GM21737 (cell line): ENCODE data around the gene DIRAS2.
"Not testable (repeated sequence)": the region's sequence is repeated elsewhere in the genome, so short reads cannot be mapped to it uniquely, and the experiment has no call there.

ENCODE experiments used
- ATAC-seq: cut with Tn5 transposase; IDR thresholded peaks from one replicate; pipeline ENCODE4 v1.9.1; 2021; ENCODE audit warnings: mild to moderate bottlenecking, moderate library complexity; ENCODE audit not compliant: unreplicated experiment

Gene DIRAS2, protein sequence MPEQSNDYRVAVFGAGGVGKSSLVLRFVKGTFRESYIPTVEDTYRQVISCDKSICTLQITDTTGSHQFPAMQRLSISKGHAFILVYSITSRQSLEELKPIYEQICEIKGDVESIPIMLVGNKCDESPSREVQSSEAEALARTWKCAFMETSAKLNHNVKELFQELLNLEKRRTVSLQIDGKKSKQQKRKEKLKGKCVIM

DNA sequence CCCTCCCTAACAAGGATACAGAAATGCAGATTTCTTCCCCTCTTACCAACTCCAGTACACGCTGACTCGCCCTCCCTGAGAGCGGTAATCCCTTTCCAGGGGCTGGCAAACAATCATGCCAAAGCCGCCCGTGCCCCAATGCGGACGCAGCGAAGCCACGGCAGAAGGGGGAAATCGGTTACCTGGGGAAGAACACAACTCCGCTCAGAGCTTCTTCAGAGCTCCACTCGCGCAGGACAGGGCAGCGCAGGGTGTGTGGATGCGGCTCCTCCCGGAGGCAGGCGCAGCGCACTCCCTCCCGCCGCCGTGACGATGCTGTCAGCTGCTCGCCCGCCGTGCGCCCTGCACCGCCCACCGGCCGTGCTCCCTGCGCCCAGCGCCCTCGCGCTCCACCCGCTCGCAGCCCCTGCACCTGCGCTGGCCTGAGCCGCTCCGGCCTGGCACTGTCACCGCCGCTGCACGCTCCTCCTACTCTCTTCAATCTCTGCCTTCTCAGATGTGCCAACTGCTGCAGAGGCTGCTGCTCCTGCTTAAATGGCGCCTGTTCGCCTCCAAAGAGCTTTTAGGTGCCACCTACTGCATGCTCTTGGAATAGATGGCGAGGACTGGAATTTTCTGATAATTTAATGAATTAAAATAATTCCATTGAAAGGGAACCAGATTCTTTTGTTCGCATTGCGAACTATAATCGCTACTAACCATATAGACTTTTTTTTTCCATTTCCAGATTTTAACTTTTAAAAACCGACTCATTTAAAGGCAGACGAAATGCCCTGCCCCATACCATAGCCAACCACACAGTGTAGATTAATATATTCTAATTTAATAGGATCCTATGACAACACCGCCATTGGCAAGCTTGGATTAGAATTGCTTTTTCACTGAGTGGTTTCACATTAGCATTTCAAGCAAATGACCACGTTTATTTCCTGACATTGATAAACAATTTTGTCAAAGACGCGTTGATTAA, at the start of gene DIRAS2:
Gene DIRAS2 (minus strand): TSS at position 255 of the 970 bp plus-strand sequence. CDS start 28,997 bp downstream, outside the sequence.
- no peak for ATAC-seq

DNA sequence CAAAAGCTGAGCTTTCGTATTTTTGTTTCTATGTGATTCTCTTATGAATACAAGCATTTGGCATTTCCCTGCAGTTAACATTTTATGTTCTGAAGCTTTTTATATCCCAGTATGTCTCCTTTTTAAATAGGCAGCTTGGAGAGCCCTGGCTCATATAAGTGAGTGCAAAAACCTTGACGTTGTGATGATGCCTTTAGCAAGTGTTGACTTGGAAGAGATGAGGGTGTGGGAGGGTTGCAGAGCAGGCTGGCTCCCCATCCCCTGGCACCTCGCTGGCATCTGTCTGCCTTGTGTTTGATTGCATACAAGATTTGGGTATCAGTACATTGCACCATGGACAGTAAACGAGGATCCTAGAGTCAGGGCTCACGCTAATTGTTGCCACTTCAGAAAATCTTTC, 42.1 kb upstream of the DIRAS2 start:
- no peak for ATAC-seq

DNA sequence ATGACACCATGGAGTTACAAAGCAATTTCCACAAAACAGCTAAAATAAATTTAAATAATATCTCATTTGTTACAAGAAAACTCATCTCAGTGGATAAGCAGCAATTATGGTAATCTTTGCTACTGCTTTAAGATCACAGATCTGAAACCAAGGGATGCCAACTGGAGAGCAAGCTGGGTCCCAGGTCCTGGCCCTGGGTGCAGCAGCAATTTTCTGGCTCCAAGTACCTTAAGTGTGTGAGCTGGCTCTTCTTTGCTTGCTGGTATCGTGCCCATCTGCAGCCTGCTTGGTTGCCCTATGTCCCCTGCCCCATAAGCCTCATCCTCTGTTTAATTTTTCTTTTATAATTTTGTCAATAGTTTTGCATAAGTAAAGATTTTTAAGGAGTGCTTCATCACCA, 41.5 kb upstream of the DIRAS2 start:
- no peak for ATAC-seq

DNA sequence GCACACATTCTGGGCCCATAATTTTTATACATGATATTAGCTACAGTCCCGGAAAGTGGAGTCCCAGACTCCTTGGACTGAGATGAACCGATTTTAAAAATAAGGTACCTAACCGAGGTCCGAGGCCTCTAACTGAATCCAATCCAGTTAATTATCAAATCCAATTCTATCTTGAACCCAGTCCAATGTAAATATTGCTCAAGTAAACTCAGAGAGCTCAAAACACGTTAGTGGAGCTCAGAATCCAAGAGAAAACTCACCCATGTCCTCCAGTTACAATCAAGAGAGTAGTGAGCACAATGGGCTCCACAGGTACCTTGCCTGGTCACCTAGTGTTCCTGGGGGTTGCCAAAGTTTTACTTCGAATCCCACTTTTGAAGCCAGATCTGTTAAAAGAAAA, 37.9 kb upstream of the DIRAS2 start:
- no peak for ATAC-seq

DNA sequence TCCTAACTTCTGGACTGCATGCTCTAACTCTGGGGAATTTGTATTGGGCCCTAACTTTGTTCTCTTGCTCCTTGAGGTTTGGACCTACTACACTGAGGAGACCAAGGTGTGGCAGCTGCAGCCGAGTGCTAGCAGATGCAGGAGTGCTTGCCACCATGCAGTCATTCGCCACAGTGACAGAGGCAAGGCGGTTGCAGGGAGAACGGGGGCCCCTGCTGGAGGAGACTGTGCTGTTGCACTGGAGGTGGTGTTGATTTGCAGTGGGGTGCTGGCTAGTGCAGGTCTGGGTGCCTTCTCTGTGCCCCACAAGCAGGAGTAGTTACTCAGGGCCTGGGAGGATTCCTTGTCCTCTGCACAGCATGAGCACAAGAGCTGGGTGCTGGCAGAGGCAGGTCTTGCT, 22.4 kb upstream of the DIRAS2 start:
- ATAC-seq: no peak

DNA sequence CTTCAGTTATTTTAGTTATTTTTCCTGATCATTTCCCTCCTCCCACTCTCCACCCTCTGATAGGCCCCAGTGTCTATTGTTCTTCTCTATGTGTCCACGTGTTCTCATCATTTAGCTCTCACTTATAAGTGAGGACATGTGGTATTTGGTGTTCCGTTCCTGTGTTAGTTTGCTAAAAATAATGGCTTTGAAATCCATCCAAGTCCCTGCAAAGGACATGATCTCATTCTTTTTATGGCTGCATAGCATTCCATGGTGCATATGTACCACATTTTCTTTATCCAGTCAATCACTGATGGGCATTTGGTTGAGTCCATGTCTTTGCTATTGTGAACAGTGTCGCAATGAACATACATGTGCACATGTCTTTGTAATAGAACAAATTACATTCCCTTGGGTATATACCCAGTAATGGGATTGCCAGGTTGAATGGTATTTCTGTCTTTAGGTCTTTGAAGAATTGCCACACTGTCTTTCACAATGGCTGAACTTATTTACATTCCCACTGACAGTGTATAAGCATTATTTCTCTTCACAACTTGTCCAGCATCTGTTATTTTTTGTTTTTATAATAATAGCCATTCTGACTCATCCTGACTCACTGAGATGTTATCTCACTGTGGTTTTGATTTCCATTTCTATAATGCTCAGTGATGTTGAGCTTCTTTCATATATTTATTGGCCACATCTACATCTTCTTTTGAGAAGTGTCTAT, 17.2 kb upstream of the DIRAS2 start:
- no peak for ATAC-seq

DNA sequence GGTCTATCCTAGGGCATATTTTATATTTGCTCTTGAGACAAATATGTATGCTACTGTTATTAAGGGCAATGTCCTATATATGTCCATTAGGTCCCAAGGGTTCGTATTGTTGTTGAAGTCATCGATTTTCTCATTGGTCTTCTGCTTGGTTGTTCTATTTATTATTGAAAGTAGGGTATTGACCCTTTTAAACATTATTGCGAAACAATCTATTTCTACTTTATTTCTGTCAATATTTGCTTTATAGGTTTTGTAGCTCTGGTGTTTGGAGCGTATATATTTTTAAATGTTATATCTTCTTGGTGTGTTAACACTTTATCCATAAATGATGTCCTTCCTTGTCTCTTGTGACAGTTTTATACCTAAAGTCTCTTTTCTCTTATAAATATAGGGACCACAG, 16.2 kb upstream of the DIRAS2 start:
- ATAC-seq: no peak

DNA sequence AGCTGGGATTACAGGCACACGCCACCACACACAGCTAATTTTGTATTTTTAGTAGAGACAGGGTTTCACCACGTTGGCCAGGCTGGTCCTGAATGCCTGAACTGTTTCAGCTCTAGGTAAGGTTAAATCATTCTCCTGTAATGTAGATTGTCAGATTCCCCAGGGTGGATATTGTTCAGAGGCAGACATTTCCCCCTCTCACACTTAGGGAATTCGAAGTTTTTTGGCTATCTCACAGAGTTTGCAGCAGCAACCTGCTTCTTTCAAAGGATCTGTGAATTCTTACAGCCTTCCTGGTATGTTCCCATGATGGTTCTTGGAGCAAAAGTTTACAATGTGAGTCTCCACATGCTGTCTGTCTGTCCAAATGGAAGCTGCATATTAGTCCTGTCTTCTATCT, 15.6 kb upstream of the DIRAS2 start:
- no peak for ATAC-seq

DNA sequence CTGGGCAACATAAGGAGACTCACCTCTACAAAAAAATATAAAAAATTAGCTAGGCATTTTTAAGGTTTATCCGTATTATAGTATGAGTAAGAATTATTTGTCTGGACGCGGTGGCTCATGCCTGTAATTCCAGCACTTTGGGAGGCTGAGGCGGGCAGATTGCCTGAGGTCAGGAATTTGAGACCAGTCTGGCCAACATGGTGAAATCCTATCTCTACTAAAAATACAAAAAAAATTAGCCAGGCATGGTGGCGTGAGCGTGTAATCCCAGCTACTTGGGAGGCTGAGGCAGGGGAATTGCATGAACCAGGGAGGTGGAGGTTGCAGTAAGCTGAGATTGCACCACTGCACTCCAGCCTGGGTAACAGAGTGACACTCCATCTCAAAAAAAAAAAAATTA, 14.3 kb upstream of the DIRAS2 start:
- ATAC-seq: not testable (repeated sequence)

DNA sequence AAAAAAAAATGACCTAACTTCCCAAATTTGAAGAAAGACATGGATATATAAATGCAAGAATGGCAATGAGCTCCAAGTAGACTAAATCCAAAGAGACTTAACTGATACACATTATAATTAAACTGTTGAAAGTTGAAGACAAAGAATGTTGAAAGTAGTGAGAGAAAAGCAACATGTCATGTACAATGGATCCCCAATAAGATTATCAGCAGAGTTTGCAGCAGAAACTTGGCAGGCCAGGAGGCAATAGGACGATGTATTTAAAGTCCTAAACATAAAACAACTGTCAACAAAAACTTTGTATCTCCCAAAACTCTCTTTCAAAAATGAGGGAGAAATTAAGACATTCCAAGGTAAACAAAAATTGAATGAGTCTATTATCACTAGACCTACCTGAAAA, 8.6 kb upstream of the DIRAS2 start:
- ATAC-seq: no peak

DNA sequence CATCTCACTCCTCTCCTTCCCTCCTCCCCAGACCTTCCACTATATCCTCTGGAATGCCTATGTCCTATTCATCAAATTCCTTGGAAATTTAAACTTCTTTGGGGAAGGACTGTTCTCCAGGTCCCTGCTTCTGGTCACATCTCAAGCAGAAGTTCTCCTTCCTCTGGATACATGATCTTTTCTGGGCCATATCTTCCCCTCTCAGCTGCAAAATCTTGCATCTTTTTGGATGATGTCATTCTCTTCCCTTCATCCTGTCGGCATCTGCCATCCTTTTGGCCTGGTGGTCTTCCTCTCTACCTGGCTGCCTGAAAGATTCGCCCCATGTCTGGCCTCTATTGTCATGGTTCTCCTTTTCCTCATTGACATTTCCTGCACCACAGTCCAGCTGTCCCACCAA, 5.2 kb upstream of the DIRAS2 start:
- no peak for ATAC-seq

DNA sequence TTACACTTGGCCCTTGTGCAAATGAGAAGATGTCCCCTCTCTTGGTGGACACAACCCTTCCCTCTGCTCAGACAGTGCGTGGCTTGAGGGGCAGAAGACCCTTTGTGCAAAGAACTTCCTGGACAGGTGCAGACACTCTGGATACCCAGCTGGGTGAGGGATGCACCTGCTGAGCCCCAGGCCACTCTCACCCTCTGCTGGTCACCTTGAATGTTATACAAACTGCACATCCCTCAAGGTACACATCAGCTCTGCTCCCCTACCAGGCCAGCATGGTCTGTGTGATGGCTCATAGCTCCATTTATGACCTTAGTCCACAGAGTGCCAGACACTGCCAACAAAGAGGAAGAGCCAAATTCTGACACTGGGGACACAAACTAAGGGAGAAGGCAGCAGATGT, 3.1 kb upstream of the DIRAS2 start:
- ATAC-seq: no peak

DNA sequence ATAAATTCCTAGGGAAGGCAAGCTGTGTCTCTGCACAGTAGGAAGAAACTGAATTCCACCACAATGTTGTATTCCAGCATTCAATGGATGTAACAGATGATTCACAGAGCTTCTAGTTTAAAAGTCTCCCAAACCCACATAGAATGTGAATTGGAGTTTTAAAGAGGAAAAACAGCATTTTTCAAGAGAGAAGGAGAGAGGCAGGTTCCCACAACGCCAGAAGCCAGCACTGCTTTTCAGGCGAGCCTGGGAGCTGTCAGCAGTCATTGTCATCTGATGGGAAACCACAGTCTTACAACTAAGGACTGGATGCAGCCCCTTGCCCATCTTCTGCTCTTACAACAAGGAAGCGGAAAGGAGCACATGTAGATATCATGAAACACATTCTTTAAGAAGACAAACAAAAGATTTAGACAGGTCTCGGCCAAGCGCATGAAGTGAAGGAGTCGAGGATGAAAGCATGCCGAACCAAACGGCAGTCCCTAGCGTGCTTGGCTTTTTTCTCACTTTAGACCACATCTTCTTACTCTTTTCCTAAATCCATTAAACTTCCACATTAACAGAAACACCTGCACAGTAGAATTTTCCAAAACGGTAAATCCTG, 638 bp downstream of the DIRAS2 start:
- no peak for ATAC-seq

DNA sequence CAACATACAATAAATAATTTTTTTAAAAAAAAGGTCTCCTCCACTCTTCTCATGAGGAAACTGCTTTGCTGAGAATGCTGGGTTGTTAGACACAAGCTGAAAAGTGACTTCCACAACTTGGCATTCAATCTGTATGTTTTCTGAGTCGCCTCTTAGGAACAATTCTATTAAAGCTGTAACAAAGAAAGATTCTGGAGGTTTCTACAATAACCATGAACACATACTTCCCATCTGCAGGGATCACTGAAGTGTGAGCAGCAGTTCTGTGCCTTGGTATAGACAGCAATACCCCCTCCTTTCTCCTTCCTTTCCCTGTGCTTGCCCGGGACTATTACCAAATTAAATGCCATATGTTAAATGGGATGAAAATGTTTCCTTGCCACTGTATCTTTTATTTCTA, 1.5 kb downstream of the DIRAS2 start:
- ATAC-seq: no peak

DNA sequence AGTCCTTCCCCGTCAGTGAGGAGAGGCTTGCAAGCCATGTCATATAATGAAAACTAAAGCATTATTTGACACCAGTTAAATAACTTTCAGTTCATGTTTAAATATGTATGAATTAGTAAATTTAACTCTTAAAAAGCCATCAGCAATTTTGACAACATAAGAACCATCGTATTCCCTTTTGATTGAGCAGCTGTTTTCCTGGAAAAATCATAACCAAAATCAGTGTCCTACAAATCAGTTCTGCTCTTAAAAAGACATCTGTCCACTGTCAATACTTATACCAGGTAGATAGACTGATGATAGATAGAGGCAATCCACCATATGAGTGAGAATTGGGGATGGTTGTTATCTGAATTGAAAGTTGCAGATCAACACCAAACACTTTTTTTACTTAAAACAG, 2.3 kb downstream of the DIRAS2 start:
- no peak for ATAC-seq

DNA sequence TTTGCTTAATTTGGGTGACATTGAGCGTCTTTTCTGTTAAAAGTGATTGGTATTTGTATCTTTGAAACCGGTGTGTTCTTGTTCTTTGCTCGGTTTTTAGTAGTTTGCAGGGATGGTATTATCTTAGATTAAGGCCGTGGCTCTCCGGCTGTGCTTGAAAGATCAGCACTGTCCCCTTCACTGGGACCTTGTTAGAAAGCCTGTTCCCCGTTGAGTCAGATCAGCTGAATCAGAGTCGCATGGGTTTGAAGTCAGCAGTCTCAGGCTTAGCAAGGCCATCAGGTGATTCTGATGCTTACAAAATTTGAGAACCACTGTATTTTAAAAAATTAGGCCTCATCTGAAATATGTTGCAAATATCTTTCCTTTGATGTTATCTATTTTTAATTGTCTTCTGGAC, 5.0 kb downstream of the DIRAS2 start:
- ATAC-seq: no peak

DNA sequence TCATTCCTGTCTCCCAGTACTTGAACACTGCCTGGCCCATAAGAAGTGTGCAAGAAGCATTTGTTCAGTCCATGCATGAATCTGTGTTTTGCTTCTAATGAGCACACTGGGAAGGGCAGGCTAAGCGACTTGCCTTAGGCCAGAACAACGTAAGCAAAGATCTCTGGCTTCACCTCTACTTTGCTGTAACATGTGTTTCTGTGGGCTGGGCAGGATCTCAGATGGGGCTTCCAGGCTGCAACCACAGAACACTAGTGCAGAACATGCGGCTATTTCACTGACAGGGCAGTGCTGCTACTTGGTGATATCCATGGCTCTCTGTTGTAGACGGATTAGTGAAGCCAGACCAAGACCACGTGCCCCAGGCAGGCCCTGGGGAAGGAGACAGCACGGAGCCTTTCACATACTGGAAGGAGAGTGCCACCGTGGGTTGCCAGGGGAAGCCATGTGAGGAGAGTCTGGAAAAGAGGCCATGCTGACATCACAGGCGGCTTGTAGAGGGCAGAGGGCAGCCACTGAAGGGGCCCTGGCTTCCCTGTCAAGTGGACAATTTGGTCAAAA, 9.9 kb downstream of the DIRAS2 start:
- ATAC-seq: no peak

DNA sequence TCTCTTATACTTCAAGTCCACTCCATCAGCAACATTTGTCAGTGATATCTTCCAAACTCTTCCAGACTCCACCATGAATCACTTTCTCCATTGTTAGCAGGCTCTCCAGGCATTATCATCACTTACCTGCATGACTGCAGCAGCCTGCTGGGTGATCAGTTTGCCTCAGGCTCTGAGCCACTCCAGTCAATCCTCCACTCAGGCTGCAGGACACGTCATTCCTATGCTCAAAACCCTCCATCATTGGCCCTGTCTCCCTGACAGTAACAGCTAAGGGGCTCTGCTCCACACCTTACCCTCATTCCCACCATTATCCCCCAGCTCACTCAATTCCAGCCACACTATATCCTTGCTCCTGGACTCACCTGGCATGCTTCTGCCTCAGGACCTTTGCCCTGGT, 10.7 kb downstream of the DIRAS2 start:
- ATAC-seq: no peak

DNA sequence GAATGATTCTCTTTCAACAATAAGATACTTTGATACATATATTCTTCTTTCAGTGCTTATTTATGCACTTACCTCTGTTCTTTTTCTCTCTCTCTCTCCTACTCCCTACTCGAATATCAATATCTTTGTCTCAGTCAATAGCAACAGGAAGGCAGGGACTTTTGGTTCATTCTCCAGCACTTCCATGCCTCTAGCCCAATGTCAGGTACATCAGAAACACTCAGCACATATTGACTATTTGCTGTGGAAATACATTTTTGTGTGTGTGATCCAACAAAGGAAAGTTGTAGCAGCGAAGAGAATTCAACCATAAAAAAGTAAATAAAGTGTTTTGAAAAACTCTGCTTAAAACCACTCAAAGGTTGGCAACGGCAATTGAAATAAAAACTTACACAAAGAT, 12.6 kb downstream of the DIRAS2 start:
- no peak for ATAC-seq

DNA sequence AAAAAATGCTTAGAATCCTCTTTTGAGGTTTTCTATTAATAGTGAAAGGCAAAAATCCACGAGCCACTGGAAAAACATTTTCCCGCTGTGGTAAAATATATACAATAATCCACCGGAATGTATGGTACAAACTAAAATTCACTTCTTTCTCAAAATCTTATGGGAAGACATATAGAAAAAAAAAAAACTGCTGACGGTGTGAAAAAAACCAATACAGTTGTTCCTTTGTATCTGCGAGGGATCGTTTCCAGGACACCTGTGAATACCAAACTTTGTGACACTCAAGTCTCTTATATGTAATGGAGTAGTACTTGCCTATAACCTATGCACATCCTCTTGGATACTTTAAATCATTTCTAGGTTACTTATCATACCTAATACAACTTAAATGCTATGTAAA, 13.3 kb downstream of the DIRAS2 start:
- ATAC-seq: no peak

DNA sequence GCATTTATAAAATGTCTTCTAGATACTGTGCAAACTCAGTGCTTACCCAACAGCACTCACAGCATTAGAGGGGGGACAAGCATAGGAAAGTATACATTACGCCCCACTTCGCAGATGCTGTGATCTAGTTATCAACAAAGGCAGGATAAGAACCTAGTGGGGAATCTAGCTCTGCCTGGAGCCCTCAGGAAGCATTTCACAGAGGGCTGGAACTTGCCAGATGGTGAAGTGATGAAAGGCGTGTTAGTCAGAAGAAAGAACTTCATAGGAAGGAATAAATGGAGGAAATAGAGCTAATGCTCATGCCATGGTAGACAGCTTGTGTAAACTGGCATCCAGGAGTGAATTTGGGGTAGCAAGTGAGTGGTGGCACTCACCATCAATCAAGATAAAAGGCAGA, 25.8 kb downstream of the DIRAS2 start:
- no peak for ATAC-seq
